NCI-H748 treated with DMSO at 0.1 percent for 48 hours (cell line): Measurements from ENCODE around the gene PYGL.
"Not testable (repeated sequence)": the region's sequence is repeated elsewhere in the genome, so short reads cannot be mapped to it uniquely, and the experiment has no call there.

Experiments
- DNase-seq: peaks from one replicate; lab custom pipeline; 2025; lab: John Stamatoyannopoulos, UW

PYGL gene

DNA sequence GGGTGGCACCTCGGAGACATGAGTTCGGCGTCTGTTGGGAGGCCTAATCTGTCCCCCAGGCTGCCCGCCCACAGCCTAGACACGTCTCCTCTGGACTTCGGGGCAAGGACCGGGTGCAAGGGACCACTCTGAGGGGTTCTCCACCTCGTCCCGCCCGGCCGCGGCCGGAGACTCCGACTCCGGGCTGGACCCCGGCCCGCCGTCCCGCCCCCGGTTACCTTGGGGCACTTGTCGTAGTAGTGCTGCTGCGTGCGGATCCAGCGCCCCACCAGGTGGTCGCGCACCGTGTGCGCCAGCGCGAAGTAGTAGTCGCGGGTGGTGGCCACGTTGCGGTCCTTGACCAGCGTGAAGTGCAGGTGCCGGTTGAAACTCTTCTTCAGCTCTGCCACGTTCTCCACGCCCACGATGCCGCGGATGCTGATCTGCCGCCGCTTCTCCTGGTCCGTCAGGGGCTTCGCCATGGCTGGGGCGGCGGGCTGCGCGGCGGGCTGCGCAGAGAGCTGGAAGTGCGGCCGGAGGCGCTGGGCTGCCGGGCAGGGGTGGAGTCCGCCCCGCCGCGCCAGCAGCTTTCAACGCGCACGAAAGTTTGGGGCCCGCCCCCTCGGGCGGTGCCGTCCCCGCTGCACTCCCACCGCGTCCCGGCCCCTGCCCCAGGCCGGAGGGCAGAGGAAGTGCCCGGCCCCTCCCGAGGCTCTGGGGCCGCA is at the start of gene PYGL:
Gene PYGL (minus strand): TSS at position 541 of the 704 bp plus-strand sequence. CDS start 80 bp downstream, at position 461.
- DNase-seq = peak; percentile 27

DNA sequence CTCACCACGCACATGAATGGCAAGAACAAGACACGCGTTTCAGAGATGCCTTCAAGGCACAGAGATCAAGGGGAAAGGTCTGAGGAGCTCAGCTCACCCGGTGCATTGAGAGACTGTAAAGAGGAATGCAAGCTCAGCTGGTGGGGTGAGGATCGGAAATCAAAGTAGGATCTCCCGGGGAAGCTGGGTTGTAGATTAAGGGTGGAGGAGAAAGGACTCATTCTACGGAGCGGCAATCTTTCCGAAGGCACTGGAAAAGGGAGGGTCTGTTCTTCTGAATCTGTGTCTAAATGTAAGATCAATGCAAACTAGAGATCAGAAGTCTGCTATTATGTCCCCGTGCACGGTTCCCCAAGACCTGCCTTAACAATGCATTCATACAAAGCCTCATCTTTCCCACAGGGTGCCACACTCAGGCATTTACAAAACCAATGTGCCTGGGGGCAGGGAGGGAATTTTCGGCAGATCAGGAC is 41.6 kb upstream of the PYGL start:
- DNase-seq = no peak

DNA sequence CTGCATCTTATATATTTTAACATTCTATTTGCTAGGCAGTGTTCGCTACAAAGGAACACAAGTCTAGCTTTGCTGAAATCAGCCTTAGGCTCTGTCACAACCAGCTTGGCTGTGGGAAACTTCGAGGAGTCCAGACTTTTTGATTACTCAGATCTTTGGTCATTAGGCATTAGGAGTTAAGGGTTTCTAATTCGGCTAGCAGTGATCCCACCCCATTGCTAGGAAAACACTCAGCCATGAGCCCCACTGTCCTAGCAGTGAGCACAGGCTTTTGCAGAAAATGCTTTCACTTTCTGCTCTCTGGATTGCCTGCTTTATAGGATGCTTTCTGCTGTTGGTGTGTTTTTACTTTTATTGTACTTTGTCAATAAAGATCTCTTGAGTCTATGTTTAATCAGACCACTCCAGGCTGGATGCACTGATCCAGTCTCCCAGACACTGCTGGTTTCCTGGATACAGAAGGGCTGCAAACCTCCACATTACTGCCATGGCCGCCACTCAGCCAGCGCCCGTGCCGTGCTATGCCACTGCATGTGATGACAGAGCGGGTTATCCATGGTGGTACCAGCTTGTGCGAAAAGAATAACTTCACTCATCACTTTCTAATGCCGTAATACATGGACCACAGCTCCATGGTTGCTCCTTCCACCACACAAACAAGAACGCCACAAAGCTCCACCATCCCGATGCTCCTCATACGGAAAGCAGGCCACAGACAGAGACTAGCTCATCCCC is 41.0 kb upstream of the PYGL start:
- DNase-seq = no peak

DNA sequence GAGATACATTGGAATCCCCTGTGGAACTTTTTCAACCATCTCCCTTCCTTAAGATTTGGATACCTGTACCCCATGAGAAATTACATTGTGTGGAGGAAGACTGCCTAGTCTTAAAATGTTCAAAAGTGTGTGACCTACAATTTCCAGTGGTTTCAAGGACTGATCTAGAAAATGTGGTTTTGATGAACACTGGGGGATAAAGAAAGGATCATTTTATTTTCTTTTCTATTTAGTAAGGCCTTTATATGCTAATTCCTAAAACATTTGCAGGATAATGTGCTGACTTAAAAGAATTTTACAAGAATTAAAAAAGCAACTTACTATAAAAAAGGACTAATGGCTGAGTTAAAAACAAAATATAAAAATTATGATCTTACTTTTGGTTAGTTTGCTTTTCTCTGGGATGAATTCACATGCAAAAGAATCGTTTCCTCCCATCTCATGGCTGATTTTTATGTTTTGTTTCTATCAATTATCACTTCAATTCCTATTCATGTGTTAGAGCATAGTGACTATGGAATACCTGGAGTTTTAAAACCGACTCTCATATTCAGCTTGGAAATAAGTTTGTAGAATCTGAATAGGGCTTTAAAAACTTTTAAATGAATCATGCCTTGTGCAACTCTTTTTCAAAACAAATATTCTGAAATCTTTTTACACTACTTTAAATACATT is 39.9 kb upstream of the PYGL start:
- no peak for DNase-seq

GRCh38 chr14:50979941-50980850 is 35.9 kb upstream of the PYGL start:
- DNase-seq = no peak

GRCh38 chr14:50978888-50979287 is 34.6 kb upstream of the PYGL start:
- DNase-seq = no peak

DNA sequence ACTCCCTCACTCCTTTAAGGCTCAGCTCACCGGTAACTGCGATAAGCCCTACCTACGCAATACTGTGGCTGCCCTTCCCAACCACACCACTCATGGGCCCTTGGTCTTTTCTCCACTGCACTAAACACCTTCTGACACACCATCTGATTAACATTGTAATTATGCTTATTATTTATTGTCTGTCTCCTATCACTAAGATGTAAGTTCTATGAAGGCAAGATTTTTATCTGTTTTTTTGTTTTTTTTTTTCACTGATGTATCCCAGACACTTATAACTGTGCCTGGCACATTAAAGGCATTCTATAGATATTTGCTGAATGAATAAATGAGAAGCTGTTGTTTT is 34.2 kb upstream of the PYGL start:
- no peak for DNase-seq

- DNase-seq = no peak
Observed at GRCh38 chr14:50977863-50978528, 33.7 kb upstream of the PYGL start.

- no peak for DNase-seq
Observed at GRCh38 chr14:50974118-50974517, 29.8 kb upstream of the PYGL start.

GRCh38 chr14:50972734-50973133 is 28.5 kb upstream of the PYGL start:
- no peak for DNase-seq

GRCh38 chr14:50970886-50971781 is 26.9 kb upstream of the PYGL start:
- no peak for DNase-seq

DNA sequence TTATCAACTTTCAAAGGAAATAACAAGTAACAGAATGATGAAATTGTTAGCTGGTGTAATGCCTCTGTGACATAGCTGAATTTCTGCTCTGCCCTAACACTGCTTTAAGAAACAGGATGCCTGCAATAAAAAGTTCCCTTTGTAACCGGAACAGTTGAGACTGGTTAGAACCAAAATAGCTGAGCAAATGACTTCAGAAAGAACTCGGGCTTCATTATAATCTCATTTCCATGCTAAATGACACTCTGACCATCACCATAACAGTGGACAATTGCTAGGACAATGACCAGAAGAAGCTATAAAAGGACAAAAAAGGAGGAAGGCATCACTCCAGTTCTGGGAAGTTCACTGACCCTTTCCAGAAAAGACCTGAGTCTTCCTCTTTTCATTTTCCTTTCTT is 23.5 kb upstream of the PYGL start:
- DNase-seq = no peak

DNA sequence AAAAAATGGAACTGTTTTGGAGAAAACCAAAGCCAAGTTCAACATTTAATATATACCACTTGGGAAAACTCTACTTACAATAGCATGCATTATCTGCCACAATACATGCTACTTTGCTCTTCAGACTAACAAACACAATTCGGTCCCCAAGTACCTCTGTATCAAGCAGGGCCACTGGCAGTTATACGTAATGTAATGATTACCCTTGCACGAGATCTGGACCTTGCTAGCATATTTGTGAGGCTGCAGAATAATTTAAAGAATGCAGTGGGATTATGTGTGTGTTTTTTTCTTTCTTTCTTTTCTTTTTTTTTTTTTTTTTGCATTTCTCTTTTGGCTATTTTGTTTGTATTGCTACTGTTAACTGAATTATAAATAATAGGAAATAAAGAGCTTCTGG is 22.8 kb upstream of the PYGL start:
- DNase-seq = no peak

- no peak for DNase-seq
Observed at GRCh38 chr14:50964683-50965390, 20.6 kb upstream of the PYGL start.

GRCh38 chr14:50963919-50964318 is 19.6 kb upstream of the PYGL start:
- no peak for DNase-seq

GRCh38 chr14:50961605-50962221 is 17.4 kb upstream of the PYGL start:
- DNase-seq = no peak

GRCh38 chr14:50957296-50957695 is 13.0 kb upstream of the PYGL start:
- no peak for DNase-seq

DNA sequence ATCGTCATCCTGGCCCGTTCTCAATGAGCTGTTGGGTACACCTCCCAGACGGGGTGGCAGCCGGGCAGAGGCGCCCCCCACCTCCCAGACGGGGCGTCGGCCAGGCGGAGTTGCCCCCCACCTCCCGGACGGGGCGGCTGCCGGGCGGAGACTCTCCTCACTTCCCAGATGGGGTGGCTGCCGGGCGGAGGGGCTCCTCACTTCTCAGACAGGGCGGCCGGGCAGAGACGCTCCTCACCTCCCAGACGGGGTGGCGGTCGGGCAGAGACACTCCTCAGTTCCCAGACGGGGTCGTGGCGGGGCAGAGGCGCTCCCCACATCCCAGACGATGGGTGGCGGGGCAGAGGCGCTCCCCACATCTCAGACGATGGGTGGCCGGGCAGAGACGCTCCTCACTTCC is 12.1 kb upstream of the PYGL start:
- not testable (repeated sequence) for DNase-seq

- DNase-seq = peak; percentile 40
Observed at GRCh38 chr14:50955373-50956043, 11.2 kb upstream of the PYGL start.
